ENCODE data around the gene NBEAL2.

Gene NBEAL2

GRCh38 chr3:46952813-46953212 lies 26.7 kb upstream of the NBEAL2 start:
- TF ChIP-seq, protein P1, sequence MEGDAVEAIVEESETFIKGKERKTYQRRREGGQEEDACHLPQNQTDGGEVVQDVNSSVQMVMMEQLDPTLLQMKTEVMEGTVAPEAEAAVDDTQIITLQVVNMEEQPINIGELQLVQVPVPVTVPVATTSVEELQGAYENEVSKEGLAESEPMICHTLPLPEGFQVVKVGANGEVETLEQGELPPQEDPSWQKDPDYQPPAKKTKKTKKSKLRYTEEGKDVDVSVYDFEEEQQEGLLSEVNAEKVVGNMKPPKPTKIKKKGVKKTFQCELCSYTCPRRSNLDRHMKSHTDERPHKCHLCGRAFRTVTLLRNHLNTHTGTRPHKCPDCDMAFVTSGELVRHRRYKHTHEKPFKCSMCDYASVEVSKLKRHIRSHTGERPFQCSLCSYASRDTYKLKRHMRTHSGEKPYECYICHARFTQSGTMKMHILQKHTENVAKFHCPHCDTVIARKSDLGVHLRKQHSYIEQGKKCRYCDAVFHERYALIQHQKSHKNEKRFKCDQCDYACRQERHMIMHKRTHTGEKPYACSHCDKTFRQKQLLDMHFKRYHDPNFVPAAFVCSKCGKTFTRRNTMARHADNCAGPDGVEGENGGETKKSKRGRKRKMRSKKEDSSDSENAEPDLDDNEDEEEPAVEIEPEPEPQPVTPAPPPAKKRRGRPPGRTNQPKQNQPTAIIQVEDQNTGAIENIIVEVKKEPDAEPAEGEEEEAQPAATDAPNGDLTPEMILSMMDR (IDR thresholded peaks at IDR 0.05; ENCODE audit: insufficient read depth, missing control alignments), result no peak
- FAIRE-seq (no peak), DNase-seq (ENCODE audit: insufficient read length, low spot score) (no peak)

DNA sequence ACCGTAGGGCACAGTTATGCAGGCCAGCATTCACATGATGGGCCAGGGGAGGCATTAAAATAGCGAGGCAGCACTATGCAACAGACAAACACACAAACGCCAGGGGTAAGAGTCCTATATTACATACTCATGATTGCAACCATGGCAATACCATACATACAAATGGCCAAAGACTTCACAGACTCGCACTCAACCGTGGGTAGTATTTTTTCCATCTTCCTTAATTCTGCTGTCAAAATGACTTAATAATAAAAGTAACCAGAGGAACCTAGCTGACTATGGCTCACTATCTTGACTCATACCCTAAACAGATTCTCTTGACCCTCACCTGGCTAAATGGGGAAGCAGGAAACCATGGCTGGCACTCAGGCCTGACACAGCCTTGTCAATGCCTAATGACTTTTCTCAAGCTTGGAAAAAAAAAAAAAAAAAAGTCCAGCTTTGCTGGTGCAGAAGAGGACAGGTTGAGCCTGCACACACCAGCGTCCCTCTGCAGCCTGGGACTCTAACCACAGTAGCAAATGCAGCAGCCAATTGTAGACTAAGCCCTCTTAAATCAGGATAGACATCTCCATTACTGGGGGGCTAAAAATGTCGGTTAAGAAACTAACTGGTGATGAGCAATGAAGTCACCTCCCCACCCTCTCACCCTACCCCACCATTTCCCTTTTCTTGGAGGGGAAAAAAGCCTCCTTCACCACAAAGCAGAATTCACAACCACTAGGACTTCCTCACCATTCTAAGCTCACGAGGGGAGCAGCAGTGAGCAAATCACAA lies 26.0 kb upstream of the NBEAL2 start:
- FAIRE-seq (no peak), DNase-seq (ENCODE audit: insufficient read length, low spot score) (no peak)
- TF ChIP-seq, protein P1 (IDR thresholded peaks at IDR 0.05; ENCODE audit: insufficient read depth, missing control alignments), result no peak

DNA sequence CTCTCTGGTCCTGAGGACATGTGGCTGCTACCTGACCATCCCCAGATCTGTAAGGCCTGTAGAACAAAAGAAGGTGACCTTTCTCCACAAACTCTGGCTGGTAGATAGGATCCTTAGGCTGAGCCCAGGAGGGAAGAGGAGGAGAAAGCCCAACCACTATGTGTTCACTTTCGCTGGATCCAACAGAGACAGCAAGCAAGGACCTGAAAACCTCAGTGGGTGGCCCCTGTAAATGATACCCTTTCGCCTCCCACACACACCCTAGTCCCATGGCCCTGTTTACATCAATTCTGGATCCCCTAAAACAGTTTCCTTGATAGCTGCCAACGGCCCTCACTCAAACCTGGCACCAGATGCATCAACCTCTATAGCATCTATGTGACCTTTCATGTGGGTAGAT lies 25.3 kb upstream of the NBEAL2 start:
- TF ChIP-seq, protein P1 (IDR thresholded peaks at IDR 0.05; ENCODE audit: insufficient read depth, missing control alignments), result no peak
- no peak for DNase-seq (ENCODE audit: insufficient read length, low spot score)
- no peak for FAIRE-seq

GRCh38 chr3:46955157-46955556 lies 24.3 kb upstream of the NBEAL2 start:
- DNase-seq (ENCODE audit: insufficient read length, low spot score) (no peak), FAIRE-seq (no peak)
- TF ChIP-seq, protein P1 (IDR thresholded peaks at IDR 0.05; ENCODE audit: insufficient read depth, missing control alignments), result no peak

- no peak for DNase-seq (ENCODE audit: insufficient read length, low spot score)
- TF ChIP-seq, protein P1 (IDR thresholded peaks at IDR 0.05; ENCODE audit: insufficient read depth, missing control alignments), result no peak
- no peak for FAIRE-seq
Measured at GRCh38 chr3:46955801-46956259, 23.6 kb upstream of the NBEAL2 start.

DNA sequence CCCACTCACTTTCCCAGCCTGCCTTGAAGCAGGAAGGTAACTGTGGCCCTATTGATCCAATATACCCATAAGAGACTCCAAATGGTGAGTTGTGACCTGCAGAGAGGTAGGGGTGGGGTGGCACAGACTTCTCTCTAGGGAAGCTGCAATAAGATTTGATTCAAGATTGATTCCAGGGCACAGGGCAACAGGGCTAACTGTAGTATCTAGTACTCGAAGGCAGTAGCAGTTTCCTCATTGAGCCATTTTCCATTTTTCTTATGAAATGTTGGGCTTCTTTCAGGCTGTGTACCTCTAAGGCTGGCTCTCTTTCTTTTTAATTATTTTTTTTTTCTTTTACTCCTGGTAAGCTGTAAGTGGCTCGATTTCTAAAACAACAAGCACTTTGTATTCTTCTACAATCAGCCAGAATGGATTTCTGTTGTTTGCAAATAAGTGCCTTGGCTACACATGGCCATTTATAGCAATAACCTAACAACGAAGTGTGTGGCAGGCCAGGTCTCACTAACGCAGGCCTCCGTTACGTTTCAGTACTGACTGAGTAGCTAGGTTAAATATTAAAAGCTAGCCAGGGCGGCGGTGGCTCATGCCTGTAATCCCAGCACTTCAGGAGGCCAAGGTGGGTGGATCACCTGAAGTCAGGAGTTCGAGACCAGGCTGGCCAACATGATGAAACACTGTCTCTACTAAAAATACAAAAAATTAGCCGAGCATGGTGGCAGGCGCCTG lies 22.2 kb upstream of the NBEAL2 start:
- DNase-seq (ENCODE audit: insufficient read length, low spot score) (no peak), FAIRE-seq (no peak)
- TF ChIP-seq, protein P1 (IDR thresholded peaks at IDR 0.05; ENCODE audit: insufficient read depth, missing control alignments), result no peak

All from D721Med (cell line).